ENCODE data around the gene RNU1-2.
"Not testable (repeated sequence)": the region's sequence is repeated elsewhere in the genome, so short reads cannot be mapped to it uniquely, and the experiment has no call there.

The RNU1-2 gene

DNA sequence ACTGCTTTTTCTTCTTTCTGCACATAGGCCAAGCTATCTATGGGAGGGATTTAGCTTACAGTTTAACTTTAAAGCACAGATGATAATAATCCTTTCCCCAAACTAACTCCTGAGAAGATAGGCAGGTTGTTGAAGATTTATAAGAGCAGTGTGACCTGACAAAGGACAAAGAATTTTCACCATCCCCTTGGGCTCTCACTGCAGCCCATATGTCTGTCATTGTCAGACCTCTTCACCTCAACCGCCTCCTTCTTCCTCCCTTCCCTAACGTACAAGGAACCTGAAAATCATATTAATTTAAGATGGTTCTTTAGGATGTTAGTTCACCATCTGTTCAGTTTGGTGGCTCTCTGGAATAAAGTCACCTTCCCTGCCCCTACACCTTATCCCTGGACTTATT, 5.0 kb downstream of the RNU1-2 start:
- peak; percentile 48 for DNase-seq (ENCODE audit: low read depth)
- TF ChIP-seq, protein P1, sequence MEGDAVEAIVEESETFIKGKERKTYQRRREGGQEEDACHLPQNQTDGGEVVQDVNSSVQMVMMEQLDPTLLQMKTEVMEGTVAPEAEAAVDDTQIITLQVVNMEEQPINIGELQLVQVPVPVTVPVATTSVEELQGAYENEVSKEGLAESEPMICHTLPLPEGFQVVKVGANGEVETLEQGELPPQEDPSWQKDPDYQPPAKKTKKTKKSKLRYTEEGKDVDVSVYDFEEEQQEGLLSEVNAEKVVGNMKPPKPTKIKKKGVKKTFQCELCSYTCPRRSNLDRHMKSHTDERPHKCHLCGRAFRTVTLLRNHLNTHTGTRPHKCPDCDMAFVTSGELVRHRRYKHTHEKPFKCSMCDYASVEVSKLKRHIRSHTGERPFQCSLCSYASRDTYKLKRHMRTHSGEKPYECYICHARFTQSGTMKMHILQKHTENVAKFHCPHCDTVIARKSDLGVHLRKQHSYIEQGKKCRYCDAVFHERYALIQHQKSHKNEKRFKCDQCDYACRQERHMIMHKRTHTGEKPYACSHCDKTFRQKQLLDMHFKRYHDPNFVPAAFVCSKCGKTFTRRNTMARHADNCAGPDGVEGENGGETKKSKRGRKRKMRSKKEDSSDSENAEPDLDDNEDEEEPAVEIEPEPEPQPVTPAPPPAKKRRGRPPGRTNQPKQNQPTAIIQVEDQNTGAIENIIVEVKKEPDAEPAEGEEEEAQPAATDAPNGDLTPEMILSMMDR (IDR thresholded peaks at IDR 0.05; ENCODE audit: insufficient read depth, low read depth, low read length, missing control alignments): peak; percentile 52
- H3K4me3 ChIP-seq (ENCODE audit: low read length): no peak overlapping the region

DNA sequence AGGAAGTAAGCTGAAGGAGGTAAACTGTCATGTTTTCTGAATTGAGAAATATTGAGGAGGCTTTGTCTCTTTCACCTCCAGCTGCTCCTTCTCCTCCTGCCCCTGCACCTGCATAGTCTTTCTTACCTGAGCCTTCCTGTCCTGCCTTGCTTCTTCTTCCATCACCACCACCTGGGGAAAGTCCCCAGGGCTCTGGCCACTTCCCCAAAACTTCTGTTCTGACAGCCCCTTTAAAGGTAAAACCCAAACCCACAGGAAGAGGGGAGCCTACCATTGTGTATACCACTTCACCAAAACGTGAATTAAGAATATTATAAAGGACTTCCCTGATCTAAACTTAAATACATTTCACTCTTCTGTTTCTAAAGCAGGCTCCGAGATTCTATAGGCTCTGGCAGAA, 5.6 kb downstream of the RNU1-2 start:
- not testable (repeated sequence) for H3K4me3 ChIP-seq (ENCODE audit: low read length); DNase-seq (ENCODE audit: low read depth)

DNA sequence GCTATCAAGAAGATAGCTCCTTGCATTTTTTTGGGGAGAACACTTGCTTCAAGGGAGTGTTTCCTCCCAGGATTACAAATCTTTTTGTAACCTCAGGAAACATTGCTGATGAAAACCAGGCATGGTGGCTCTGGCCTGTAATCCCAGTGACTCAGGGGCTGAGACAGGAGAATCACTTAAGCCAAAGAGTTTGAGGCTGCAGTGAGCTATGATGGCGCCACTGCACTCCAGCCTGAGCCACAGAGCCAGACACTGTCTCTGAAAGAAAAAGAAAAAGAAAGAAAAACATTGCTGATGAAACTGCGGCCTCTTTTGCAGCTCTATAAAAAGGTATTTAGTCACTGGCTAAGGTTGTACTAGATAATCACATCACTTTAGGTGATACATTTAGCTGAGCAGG, 7.3 kb downstream of the RNU1-2 start:
- peak; percentile 69 for DNase-seq (ENCODE audit: low read depth)
- no peak overlapping the region for H3K4me3 ChIP-seq (ENCODE audit: low read length)
- TF ChIP-seq, protein P1 (IDR thresholded peaks at IDR 0.05; ENCODE audit: insufficient read depth, low read depth, low read length, missing control alignments): no peak

- DNase-seq (ENCODE audit: low read depth): no peak
- TF ChIP-seq, protein P1 (IDR thresholded peaks at IDR 0.05; ENCODE audit: insufficient read depth, low read depth, low read length, missing control alignments): no peak
- peak overlapping the region; percentile 86 for H3K4me3 ChIP-seq (ENCODE audit: low read length)
Measured at GRCh38 chr1:16903458-16903796, 7.6 kb downstream of the RNU1-2 start.

GRCh38 chr1:16904560-16905109, 8.9 kb downstream of the RNU1-2 start:
- peak; percentile 100 for DNase-seq (ENCODE audit: low read depth)
- H3K4me3 ChIP-seq (ENCODE audit: low read length): peak overlapping the region; percentile 86
- TF ChIP-seq, protein P1 (IDR thresholded peaks at IDR 0.05; ENCODE audit: insufficient read depth, low read depth, low read length, missing control alignments): no peak

- H3K4me3 ChIP-seq (ENCODE audit: low read length): peak overlapping the region; percentile 86
- TF ChIP-seq, protein P1 (IDR thresholded peaks at IDR 0.05; ENCODE audit: insufficient read depth, low read depth, low read length, missing control alignments): no peak
- DNase-seq (ENCODE audit: low read depth): no peak
Measured at GRCh38 chr1:16905110-16905867, 9.5 kb downstream of the RNU1-2 start.

DNA sequence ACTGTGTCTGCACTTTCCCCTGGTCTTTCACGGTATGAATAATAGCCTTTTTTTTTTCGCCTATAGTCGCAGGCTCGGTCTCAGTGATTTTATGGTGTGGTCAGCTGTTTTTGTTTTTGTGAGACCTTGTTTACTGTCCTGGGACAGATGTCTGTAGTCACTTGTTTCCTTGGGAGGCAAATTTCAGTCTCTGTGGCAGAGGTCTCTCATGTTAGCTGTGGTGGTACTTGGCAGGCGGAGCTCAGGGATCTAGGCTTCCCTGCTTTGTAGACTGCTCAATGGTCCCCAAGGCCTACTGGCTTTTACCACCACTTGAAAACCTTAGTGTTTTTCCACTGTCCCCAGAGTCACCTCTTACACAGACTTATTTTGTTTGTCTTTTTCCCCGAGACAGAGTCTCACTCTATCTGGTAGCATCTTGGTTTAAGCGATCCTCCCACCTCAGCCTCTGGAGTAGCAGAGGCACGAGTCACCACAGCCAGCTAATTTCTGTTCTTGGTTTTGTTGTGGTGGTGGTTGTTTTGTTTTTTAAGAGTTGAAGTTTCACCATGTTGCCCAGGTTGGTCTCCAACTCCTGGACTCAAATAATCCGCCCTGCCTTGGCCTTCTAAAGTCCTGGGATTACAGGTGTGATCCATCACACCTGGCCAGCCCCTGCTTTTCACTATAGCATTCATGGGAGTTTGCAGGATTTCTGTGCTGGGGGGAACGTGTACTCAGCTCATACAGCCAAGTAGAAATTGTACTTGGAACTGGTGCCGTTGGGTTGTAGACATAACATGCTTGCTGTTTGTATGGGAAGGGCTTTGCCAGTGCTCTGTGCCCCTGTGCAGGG, 10.3 kb downstream of the RNU1-2 start:
- no peak for DNase-seq (ENCODE audit: low read depth)
- H3K4me3 ChIP-seq (ENCODE audit: low read length): no peak overlapping the region
- TF ChIP-seq, protein P1 (IDR thresholded peaks at IDR 0.05; ENCODE audit: insufficient read depth, low read depth, low read length, missing control alignments): no peak
